SKM-1 (cell line): ENCODE results near the gene CRTAC1.

Experiments
- DNase-seq: peaks from one replicate; lab custom pipeline; 2025; ENCODE audit not compliant: unreplicated experiment; lab: John Stamatoyannopoulos, UW

Gene CRTAC1

DNA sequence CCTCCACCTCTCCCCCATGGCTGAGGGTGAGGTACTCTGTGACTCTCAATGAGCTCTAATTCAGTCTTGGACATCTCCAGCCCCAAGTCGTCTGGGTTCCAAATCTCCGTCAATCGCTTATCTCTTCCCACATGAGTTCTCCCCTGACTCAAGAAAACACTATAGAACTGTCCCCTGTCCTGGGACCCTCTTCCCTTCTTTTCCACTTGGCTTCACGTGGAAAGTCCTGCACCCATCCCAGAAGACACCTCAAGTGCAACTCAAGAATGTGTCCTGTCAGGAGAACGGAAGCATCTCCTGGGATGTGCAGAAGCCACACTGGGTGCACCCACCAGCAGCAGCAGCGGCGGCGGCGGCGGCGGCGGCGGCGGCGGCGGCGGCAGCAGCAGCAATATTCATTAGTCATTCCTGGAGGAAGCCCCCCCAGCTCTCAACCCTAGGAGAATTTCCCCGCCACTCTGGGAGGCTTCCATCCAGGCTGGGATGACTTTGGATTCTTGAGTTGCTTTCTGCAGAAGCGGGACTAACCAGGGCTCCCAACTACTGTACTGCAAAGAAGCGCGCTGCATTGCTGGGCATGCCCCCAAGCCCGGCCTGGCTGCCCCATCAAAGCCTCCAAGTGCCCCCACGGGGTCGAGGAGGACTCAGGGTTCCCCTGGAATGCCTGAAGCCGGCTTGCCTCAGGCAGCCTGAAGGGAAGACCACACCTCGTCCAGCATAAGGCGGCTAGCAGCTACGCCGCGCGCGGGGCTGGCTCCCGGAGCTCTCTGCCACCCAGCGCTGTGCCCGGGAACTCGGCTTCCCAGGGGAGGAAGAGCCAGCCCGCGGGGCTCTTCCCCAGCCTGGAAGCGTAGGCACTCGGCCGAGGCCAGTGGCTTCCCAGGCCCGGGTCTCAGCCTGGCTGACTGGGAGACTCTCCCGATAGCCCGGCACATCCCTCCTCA is 1.0 kb downstream of the CRTAC1 start:
- no peak for DNase-seq

DNA sequence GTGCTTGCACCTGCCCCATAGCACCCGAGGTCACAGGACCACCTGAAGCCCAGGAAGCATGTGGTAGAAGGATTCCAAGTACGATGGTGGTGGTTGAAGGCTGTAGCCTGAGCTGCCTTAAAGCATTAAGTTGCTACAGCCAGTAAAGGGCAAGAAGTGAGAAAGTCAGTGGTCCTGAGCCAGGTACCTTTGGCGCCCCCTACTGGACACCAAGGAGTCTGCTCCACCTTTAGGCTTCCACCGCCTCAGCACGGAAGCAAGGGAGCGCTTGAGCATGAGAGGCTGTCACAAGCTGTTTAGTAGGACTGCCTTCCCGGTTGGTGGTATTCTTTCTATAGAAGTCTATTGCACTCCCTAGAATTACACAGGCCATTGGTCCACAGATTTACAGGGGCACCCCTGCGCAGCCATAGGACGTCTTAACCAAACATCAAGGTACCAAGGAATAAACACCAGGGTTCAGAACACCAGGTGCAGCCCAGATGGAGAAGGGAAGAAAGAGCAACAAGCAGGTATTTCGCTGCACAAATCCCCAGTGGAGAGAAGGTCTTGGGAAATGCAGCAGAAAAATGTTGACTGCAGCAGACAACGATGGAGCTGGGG is 2.2 kb downstream of the CRTAC1 start:
- no peak for DNase-seq

DNA sequence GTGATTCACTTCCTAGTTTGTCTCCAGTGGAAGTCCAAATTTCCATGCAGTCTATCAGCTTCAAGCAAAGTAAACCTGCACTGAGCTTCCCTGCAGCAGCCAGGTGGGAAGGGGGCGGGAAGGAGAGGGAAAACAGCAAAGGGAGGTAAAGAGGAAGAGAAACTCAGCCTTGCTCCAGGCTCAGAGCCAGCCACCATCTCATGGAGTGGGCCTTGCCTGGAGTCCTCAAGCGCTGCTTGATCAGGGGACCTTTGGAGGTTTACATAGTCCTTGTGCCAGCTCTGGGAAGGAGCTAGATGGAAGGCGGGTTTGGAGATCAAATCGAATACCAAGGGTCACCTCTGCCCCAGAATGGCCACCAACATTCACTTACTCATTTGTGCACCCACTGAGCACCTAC is 7.4 kb downstream of the CRTAC1 start:
- no peak for DNase-seq

DNA sequence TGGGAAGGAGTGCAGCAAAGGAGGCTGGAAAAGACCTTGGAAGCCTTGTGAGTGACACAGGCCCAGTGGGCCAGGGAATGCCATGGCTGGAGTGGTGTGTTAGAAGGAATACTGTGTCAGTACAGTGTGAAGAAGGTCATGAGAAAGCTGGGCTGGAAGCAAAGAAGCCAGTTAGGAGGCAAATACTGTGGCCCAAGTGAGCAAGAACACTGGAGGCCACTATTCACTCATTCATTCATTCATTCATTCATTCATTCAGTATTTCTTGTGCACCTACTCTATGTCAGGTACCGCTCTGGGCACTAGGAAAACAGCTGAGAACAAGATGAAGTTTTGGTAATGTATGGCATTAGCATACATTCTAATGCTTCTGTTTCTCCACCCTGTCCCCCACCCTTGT is 9.6 kb downstream of the CRTAC1 start:
- no peak for DNase-seq

DNA sequence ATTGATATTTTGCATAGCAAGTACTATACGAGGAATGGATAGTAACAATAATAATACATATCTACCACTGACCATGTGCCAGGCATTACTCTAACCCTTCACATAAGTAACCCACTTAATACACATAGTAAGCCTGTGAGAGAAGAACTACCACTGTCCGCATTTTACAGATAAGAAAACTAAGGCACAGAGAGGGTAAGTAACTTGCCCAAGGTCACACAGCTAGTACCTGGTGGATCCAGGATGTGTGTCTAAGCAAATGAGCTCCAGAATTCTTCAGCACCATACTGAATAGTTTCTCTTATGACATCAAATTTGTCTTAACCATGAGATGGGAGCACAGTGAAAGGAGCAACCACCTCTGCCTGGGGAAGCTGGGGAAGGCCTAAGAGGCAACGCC is 10.2 kb downstream of the CRTAC1 start:
- no peak for DNase-seq

DNA sequence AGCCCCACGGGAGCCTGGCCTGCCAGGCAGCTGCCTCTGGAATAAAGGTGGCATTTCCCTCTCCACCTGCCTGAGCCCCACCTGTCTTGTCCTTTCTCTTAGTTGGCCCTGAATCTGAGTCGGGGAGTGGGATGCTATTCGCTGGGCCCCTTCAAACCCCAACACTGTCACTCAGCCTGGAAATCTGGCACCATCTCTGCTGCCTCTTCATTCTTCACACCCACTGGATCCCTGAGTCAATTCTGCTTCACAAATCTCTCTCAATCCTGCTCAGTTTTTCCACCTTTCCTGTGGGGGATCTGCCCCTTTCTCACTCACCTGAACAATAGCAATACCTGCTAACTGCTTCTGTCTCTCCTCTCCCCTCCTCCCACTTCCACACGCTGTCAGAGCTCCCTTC is 10.6 kb downstream of the CRTAC1 start:
- DNase-seq: no peak

DNA sequence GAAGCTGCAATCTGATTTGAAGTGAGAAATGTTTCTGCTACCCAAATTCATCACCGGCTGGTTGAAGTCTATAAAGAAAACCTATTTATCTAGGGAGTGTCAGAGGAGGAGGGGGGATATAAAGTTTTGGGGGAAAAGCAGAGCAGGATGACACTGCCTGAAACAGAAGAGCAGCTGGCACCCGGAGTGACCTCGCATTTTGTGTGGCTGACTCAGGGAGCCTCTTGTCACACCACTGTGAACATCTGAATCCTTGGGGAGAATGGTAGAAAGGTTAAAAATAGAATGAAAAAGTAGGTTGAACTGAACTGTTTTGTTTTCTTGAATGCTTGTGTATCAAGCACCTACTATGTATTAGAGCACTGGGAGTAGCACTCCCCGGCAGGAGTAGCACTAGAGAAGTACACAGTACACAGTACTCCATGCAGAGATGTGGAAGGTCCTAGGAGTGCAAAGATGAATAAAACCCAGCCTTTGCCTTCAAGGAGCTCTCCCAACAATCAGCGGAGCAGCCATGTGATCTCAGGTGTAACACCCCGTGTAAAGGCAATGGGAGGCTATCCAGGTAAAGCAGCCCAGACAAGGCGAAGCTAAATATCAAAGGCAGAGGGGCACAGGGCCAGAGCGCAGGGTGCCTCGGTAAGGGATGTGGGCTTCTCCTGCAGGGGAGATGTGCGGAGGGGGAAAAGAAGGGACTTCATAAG is 13.5 kb downstream of the CRTAC1 start:
- DNase-seq: no peak

DNA sequence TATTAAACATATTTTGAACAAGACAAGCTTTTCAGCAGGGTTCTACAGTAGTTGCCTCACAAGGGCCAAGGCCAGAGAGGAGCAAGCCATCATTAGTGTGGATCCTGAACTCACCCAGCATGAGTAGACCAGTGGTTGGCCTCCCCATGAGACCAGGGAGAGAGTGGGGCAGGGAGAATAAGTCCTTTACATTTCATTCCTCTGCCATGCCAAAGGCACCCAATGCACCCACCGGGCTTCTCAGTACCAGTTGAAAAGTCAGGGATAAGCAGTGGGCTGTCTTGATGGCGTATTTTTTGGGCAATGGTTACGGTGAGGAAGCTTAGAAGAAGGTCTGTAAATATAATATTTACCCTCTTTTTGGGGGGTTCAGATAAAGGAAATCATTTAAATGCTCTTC is 16.6 kb downstream of the CRTAC1 start:
- no peak for DNase-seq

DNA sequence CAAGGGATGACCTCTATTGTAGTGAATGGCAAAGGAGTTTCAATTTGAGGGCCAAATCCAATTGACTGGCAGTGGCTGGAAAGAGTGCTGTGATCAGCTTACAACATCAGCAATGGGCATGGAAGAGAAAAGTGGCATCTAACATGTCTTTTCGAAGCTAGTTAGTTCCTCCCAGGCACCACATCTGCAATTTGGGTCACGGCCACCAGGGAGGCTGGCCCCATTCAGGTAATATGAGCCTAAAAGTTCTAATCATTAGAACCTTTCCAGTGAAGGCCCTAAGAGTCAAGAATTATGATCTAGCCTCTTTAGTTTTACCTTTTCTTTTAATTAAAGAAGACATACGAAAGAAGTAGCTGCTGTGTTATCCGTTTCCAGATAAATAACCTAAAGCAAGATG is 17.3 kb downstream of the CRTAC1 start:
- DNase-seq: no peak

DNA sequence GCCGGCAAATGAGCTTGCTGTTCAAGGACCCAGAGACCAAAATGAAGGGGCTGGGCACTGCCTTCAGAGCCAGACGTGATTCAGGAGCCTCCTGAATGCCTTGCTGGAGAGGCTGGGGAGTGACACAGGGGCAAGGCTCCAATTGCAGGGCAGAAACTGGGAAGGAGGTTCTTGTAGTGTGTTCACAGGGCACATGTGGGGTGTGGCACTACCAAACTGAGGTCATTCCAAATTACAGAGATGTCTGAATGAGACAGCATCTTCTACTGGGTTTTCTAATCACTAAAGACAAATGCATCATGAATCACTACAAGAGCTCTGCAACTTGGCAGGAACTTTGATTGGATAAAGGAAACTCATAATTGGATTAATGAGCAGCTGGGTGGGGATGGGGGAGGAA is 17.8 kb downstream of the CRTAC1 start:
- no peak for DNase-seq

DNA sequence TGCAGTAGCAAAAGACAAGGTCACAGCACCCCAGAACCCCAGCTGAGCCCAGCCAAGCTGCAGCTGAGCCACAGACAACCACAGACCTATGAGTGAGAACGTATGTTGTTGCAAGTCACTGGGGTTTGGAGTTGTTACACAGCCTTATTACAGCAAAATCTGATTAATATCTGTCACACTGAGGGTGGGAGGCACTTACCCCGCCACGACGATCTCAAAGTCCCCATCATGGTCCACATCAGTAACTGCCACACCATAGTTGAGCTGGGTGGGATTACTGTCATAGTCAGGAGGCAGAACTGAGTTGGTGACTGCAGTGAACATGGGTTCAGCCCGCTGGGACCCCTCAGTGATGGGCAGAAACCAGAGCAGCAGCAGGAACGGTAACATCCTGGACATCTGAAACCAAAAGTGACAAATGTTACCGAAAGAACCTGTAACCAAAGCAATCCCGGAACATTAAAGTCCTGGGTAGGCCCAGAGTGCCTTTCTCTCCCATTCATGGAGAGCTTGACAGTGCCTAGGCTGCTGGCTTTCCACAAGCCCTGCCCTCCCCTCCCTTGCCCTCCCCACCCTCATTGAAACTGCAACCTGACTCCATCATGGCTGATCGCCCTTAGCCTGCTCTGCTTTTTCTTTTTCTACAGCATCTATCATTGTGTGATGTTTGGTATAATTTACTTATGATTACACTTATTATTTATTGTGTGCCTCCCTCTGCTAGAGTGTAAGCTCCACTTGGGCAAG is 19.3 kb downstream of the CRTAC1 start:
- no peak for DNase-seq

DNA sequence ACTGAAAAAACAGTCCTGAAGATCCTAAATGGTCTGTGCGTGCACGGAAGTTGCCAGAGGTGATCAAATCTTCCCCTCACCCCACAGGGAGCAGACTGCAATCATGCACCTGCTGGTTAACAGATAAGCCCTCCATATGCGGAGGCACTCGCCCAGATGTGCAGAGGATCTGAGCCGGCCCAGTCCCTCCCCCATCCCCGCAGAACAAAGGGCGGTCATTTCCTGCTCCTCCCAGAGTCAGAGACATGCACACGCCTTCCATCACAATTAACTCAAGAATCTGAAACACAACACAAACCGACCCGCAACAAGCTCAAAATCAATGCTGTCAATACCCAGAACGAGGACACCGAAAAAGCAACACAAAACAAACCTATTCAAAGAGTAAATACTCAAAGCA is 24.2 kb downstream of the CRTAC1 start:
- no peak for DNase-seq

DNA sequence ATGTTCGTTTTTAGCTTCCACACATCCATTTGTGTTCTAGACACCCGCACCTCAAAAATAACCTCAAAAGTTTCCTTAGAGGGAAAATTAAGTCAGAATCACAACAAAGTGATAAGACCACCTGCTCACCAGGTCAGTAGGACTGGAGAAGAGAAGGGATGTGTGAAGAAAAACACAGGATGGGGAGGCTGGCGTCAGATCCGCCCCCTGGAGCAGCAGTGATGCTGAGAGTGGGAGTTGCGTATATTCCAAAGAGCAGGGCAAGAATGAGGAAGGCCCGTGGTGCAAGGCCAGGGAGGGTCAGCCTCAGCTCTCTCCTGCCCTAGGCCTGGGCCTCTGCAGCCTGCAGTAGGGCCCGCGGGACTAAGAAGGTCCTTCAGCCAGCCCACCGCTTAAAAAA is 28.7 kb downstream of the CRTAC1 start:
- DNase-seq: no peak

DNA sequence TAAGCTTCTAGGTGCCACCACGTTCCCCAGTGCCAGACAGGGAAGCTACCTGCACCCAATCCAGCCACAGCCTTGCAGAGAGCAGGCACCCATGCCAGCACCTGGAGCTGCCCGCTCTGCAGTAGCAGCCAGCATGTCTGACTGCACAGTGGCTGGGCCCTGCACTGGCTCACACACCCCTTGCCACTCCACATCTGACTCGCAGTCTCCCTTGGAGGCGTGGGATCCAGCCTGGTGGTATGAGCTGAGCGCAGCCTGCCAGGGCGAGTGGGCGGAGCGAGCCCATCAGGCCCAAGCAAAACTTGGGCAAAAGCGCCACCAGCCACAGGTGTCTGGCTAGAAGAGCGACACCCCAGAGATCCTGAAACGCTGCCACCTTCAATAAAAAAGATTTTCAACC is 30.1 kb downstream of the CRTAC1 start:
- no peak for DNase-seq

DNA sequence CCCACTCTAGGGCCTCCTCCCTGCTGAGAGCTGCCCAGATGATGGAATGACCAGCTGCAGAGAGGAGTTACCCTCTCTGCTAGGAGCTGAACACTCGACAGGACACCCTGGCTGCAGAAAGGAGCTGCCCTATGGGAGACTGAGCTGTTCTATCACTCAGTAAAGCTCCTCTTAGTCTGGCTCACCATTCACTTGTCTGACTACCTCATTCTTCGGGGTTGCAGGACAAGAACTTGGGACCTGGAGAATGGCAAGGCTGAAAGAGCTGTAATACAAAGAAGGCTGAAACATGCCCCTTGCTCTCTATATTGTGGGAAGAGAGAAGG is 30.5 kb downstream of the CRTAC1 start:
- no peak for DNase-seq

DNA sequence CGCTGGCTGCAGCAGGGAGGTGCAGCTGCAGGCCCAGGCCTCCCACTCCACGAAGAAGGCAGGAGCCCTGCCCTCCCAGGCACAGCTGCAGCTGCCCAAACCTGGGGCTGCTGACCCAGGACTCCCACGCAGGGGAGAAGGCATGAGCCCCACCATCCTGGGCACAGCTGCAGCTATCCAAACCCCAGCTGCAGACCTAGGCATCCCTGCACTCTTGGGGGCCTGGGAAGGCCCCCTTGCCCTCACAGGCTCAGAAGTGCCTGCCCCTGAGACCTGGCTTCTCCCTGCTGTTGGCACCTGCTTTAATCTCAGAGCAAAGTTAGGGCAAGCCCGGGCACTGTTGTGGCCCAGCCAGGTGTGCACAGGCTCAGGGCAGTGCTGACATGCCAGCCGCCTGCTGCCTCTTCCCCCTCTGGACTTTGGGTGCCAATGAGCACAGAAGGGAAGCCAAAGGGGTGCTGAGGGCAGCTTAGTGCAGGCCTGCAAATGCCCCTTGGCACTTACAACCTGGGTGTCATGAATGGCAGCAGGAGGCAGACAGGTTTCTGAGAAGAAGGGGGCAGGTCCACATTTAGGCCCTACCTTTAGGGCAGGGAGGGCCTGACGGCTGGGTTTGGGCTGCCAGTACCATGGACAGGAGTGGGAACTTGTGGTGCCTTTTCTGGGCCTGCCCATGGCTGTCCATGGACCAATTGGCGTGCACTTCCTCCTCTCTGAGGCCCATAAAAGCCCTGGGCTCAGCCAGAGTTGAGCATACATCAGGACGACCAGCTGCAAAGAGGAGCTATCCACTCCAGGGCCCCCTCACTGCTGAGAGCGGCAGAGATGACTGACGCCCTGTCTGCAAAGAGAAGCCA is 31.1 kb downstream of the CRTAC1 start:
- no peak for DNase-seq

DNA sequence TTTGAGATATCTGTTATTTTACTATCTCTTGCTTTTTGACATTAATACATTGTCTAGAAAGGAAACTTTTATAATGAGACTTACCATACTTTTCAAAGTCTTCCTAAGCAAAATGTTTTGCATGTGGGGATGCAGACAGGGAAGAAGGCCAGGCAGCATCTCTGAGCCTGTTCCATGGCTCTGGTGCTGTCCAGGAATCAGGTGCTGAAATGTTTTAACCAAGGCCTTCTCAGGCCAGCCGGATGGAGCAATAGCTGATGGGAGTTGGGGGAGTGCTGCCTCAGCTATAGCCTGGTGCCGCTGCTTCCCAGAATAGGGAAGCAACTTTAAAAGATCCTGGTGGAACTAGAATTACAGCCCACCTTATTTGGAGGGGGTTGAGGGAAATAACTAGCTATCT is 38.5 kb downstream of the CRTAC1 start:
- no peak for DNase-seq

DNA sequence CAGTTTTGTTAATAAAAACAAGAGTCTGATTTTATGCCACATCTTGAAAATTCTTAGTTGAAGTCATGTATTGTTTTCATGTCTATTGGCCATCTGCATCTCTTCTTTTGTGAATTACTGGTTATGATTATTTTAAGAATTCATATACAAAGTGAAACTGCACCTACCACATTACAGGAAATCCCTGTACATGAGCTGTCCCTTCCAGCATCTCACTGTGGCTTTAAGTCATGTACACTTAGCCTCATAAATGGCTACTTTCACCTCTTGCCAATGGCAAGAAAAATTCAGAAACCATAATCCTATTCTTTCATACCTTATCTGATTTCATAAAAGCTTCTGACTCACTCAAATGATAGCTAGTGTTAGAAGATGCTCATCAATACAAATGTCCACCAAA is 48.6 kb downstream of the CRTAC1 start:
- no peak for DNase-seq

DNA sequence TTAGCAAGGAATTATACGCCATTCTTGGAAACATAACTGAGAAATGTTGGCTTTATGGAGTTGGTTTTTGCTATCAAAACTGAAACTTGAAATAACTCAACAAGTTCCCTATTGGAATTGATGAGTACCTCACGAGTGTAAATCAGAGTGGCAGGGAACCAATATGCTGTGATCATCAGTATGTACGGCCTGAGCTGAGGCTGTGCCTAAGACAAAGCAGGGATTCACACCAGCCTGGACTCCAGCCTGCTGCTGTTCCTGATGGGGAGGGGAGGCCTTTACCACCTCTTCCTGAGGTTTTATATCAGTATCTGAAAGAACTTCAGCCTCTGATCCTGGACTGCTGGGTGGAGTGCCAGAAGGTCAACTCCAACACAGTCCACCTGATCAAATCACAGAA is 52.7 kb downstream of the CRTAC1 start:
- DNase-seq: no peak

DNA sequence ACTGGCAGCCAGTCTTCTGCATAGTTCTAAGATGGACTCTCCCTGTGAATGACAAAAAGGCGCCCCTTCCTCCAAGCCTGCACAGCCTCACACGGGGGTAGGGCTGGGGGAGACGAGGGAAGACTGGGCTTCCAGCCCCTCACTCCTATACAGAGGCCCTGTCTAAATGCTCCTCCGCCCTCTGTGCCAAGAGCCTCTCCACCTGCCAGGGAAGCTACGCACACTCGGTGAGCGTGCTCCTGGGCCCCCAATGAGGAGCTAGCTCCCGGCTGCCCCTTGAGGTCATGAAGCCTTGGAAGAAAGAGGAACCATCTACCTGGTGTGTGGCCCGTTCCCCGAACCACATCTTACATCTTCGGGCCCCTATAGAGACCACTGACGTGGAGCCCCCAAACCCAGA is 54.8 kb downstream of the CRTAC1 start:
- DNase-seq: no peak
